Heart left ventricle (tissue), 16 donors: ENCODE measurements around the gene AMN. TPM values are rescaled to one million over a fixed set of nuclear protein-coding genes. Genes with fewer than 3 reads are reported as not detected.
A peak's percentile ranks its signal among the peaks of the same experiment; 100 is the strongest.

Experiments used
- ATAC-seq, 4 donors: fragments of 200-7000 bp; cut with Tn5 transposase; one replicate each; pipeline ENCODE4 v1.9.1; 2020 to 2022; ENCODE audit warnings: moderate library complexity in 4 of 4, mild to moderate bottlenecking in 3 of 4, moderate number of reproducible peaks in 1 of 4
- DNase-seq, 5 donors: peaks; one replicate each; pipeline ENCODE4 v3.0.0-alpha.2; 2020
- H3K27ac ChIP-seq, 12 donors: fragments of 200-600 bp; sonication (generic) in 4 of 12; one replicate each; pipeline versions ENCODE4 v1.5.0 to v1.8.0; 2016 to 2022; ENCODE audit warnings: mild to moderate bottlenecking in 2 of 12
- H3K27me3 ChIP-seq, 9 donors: fragments of 200-600 bp; sonication (generic) in 2 of 9; one replicate each; pipeline versions ENCODE4 v1.5.1 to v1.8.0; 2016 to 2022; ENCODE audit warnings: mild to moderate bottlenecking in 3 of 9
- H3K36me3 ChIP-seq, 9 donors: fragments of 200-600 bp; sonication (generic) in 2 of 9; one replicate each; pipeline versions ENCODE4 v1.5.0 to v1.8.0; 2018 to 2022; ENCODE audit warnings: mild to moderate bottlenecking in 2 of 9
- H3K4me1 ChIP-seq, 12 donors: fragments of 200-600 bp; sonication (generic) in 4 of 12; one replicate each; pipeline versions ENCODE4 v1.5.0 to v1.8.0; 2016 to 2022; ENCODE audit warnings: mild to moderate bottlenecking in 3 of 12
- H3K4me3 ChIP-seq, 12 donors: fragments of 200-600 bp; sonication (generic) in 4 of 12; one replicate each; pipeline versions ENCODE4 v1.5.0 to v1.8.0; 2017 to 2022; ENCODE audit warnings: mild to moderate bottlenecking in 9 of 12, moderate library complexity in 4 of 12
- H3K9me3 ChIP-seq, 12 donors: fragments of 200-600 bp; sonication (generic) in 4 of 12; one replicate each; pipeline versions ENCODE4 v1.5.0 to v1.8.0; 2016 to 2022; ENCODE audit warnings: mild to moderate bottlenecking in 1 of 12
- CTCF ChIP-seq, 12 donors: fragments of 200-600 bp; sonication (generic) in 4 of 12; IDR thresholded peaks; one replicate each; pipeline versions ENCODE4 v1.5.0 to v1.8.0; 2018 to 2022; ENCODE audit warnings: antibody characterized with exemption in 12 of 12, mild to moderate bottlenecking in 5 of 12
- POLR2A ChIP-seq, 2 donors: fragments of 450-650 bp; IDR thresholded peaks; one replicate each; pipeline ENCODE4 v1.6.1; 2017; ENCODE audit warnings: antibody characterized with exemption in 2 of 2, mild to moderate bottlenecking in 2 of 2, moderate library complexity in 2 of 2
- WGBS, 4 donors: extraction: QIAGEN DNeasy Blood & Tissue Kit in 2 of 4; methylation state at CpG; one replicate each; pipeline versions ENCODE4 v1.1.5 to v1.1.7; 2013 to 2018; 5-methylcytosine and 5-hydroxymethylcytosine counted together
- intact Hi-C, 10 donors: fragments of 100-400 bp; cut with DNase I; formaldehyde crosslinking; loops; one replicate each; pipeline versions ENCODE4 v1.11.1 to v1.14.2; 2022
- polyA plus RNA-seq, 2 donors: library from polyadenylated mRNA; stranded (reverse); fragments of 200-250 nt; gene quantifications; one replicate each; pipeline ENCODE4 v1.2.3, GENCODE V29; 2013
- total RNA-seq, 9 donors: library from RNA; depleted of rRNA in 2 of 9; stranded (reverse); fragments of >200 nt in 2 of 9; fragmentation: NEBNext Ultra II Directional in 3 of 9; extraction: Animal tissue kit (Norgen Biotek cat#: 25700) in 3 of 9; gene quantifications; one replicate each; pipeline versions ENCODE4 v1.1.0 to v1.2.4, GENCODE V29; 2016 to 2023
- donor health status: ischemic (EF 13 %, LVEDD 7.1; RV severe dilation, severe dysfunction).
- donor health status: healthy with polysubstance abuse.
- donor health status: DM: no; HTN: yes; CAD: no.
- donor health status: DM: no; HTN: no; CAD: no.
- donor health status: ischemic (EF 25% LVEDD 6.9; RV normal size, moderate dysfunction).
- donor health status: ischemic (EF 25% LVEDD 5.7; RV mildly dilated, moderate dysfunction).
- donor health status: healthy.
- donor health status: DM: yes; HTN: yes; CAD: no.
- donor health status: ischemic (EF 35%, LVEDD 5.7; RV mildly dilated, moderate dysfunction).
- donor health status: nonischemic (EF 11% LVEDD 7.7; RV severe dilation, severe dysfunction).
- donor health status: DM: yes; HTN: yes; CAD: no.
- donor health status: PGD.
- donor health status: ischemic (EF 29% LVEDD 5.4; RV normal size, mild dysfunction).
- donor health status: nonischemic (EF 23%, LVEDD 6.1; RV moderate dilation, normal function).

AMN gene
- total and polyA plus RNA-seq, 11 donors: 0.11 to 0.36 (median 0.21) TPM; not detected in 8

- no peaks in the 10 kb centered on the region for H3K9me3 ChIP-seq
- no peak for ATAC-seq
- no peak for TF ChIP-seq POLR2A (IDR thresholded peaks at IDR 0.05)
- no peak for TF ChIP-seq CTCF (IDR thresholded peaks at IDR 0.05)
- no peak overlapping the region for H3K27ac ChIP-seq
- H3K36me3 ChIP-seq: no peaks in the 10 kb centered on the region
- no peak for DNase-seq
- H3K4me1 ChIP-seq: peaks cover 0 to 15% (median 4%) of the 10 kb centered on the region in 12 donors
- no peak overlapping the region for H3K4me3 ChIP-seq
- peaks cover 19 to 42% (median 31%) of the 10 kb centered on the region in 9 donors for H3K27me3 ChIP-seq
- 95 to 99% (median 98%) methylated on average over 1 of the region's 1 CpG for WGBS, 4 donors
- intact Hi-C loops: loop anchor here in 1 of 10 donors (10.0 kb wide), 1 partner anchor 146 kb away; the partner anchor contains the start of gene TRAF3
Measured at GRCh38 chr14:102920998-102921304, 1.5 kb upstream of the AMN start.

- Histone ChIP-seq H3K36me3 (no peaks in the 10 kb centered on the region), H3K27ac (no peak overlapping the region), H3K27me3 (peaks cover 19 to 66% (median 42%) of the 10 kb centered on the region in 9 donors), H3K4me1 (peaks cover 0 to 22% (median 8%) of the 10 kb centered on the region in 12 donors), H3K4me3 (peak overlapping the region in 8 of 12 donors; percentile 12 to 36 (median 18)), H3K9me3 (no peaks in the 10 kb centered on the region)
- WGBS, 4 donors: 5 to 7% (median 6%) methylated on average over 43 to 53 of the region's 53 CpGs
- DNase-seq (no peak), ATAC-seq (no peak)
- TF ChIP-seq POLR2A (IDR thresholded peaks at IDR 0.05): no peak
- no peak for TF ChIP-seq CTCF (IDR thresholded peaks at IDR 0.05)
- intact Hi-C loops: loop anchor here in 1 of 10 donors (10.0 kb wide), 1 partner anchor 149 kb away; the partner anchor contains the start of gene TRAF3
Measured at GRCh38 chr14:102923201-102923924, 900 bp downstream of the AMN start.

- intact Hi-C loops: loop anchor here in 1 of 10 donors (10.0 kb wide), 1 partner anchor 149 kb away; the partner anchor contains the start of gene TRAF3
- peaks cover 24 to 73% (median 48%) of the 10 kb centered on the region in 9 donors for H3K27me3 ChIP-seq
Measured at GRCh38 chr14:102923925-102924486, 1.5 kb downstream of the AMN start.

More at GRCh38 chr14:102923925-102924486, 1.5 kb downstream of the AMN start:
- peak in 1 of 5 donors; percentile 13 for DNase-seq
- H3K36me3 ChIP-seq: no peaks in the 10 kb centered on the region
- no peak overlapping the region for H3K4me3 ChIP-seq
- H3K9me3 ChIP-seq: no peaks in the 10 kb centered on the region
- no peak for ATAC-seq
- 35 to 67% (median 48%) methylated on average over 5 to 11 of the region's 11 CpGs for WGBS, 4 donors
- TF ChIP-seq CTCF (IDR thresholded peaks at IDR 0.05) (no peak), POLR2A (IDR thresholded peaks at IDR 0.05) (no peak)
- peaks cover 5 to 29% (median 15%) of the 10 kb centered on the region in 12 donors for H3K4me1 ChIP-seq
- no peak overlapping the region for H3K27ac ChIP-seq
